A549 (cell line): Measurements from ENCODE around the gene MAGI1.

Source experiments
- CTCF ChIP-seq: fragments of >200 bp; sonication (Bioruptor Twin); formaldehyde crosslinking; IDR thresholded peaks from 3 replicates; pipeline ENCODE4 v1.5.1; 2016
- ESRRA ChIP-seq: fragments of 150-350 bp; IDR thresholded peaks from 2 replicates; pipeline ENCODE4 v1.6.1; 2014; ENCODE audit warnings: mild to moderate bottlenecking, low read length, borderline replicate concordance

DNA sequence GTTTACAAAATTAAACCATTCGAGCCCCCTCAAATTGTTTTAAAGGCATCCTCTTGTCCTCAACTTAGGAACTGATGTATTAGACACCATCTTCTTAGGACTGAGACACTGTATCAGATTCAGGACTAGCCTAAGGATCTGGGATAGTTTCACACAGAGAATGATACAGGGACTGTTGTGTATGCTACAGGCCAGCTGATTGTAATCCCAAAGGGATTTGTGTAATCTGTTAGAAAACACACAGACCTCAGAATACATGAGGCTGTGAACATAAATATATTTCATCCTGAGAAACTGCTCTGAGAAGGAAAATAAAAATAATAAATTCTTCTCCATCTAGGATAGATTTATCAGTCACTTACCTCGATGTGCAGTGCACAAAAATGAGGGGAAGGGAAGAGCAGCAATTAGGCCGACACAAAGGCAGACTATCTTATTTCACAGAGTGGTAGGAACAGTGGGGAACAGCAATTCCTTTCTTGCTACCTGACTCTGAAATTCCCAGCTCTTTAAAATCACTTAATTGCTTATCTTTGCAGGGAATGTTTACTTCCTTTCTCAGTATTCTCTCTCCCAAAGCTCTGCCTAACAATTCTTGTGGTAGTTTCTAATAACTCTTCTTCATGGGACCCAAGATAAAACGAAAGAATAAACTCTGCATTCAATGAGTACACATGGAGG, 322.5 kb downstream of the MAGI1 start:
- TF ChIP-seq CTCF (no peak), ESRRA (no peak)
